Sigmoid colon (tissue), 7 donors: ENCODE data around the gene UNC80. TPM values are rescaled to one million over a fixed set of nuclear protein-coding genes. Genes with fewer than 3 reads are reported as not detected.

ENCODE experiments used
- DNase-seq: peaks from one replicate; pipeline ENCODE4 v3.0.0-alpha.2; 2019
- H3K27ac ChIP-seq, 4 donors: fragments of 200-600 bp; sonication (generic); one replicate each; pipeline ENCODE4 v1.5.1; 2016 to 2019; ENCODE audit warnings: mild to moderate bottlenecking in 1 of 4
- H3K27me3 ChIP-seq, 3 donors: fragments of 200-600 bp; sonication (generic); one replicate each; pipeline ENCODE4 v1.5.1; 2019; ENCODE audit warnings: mild to moderate bottlenecking in 1 of 3
- H3K36me3 ChIP-seq, 4 donors: fragments of 200-600 bp; sonication (generic); one replicate each; pipeline ENCODE4 v1.5.1; 2016 to 2019
- H3K4me1 ChIP-seq, 4 donors: fragments of 200-600 bp; sonication (generic); one replicate each; pipeline ENCODE4 v1.5.1; 2017 to 2019
- H3K4me3 ChIP-seq, 4 donors: fragments of 200-600 bp; sonication (generic); one replicate each; pipeline ENCODE4 v1.5.1; 2017 to 2019; ENCODE audit warnings: mild to moderate bottlenecking in 2 of 4, moderate library complexity in 1 of 4
- H3K9me3 ChIP-seq, 4 donors: fragments of 200-600 bp in 3 of 4; sonication (generic) in 3 of 4; one replicate each; pipeline versions ENCODE4 v1.5.1 to v1.6.1; 2013 to 2019
- CTCF ChIP-seq, 4 experiments: fragments of 450-650 bp in 3 of 4; fragments of 200-600 bp in 1 of 4; IDR thresholded peaks; one replicate each; pipeline ENCODE4 v1.5.1; 2016 to 2019; ENCODE audit warnings: antibody characterized with exemption in 4 of 4, mild to moderate bottlenecking in 3 of 4, moderate library complexity in 2 of 4
- EP300 ChIP-seq, 4 donors: sonication (generic); formaldehyde crosslinking; IDR thresholded peaks; one replicate each; pipeline ENCODE4 v1.6.1; 2017; ENCODE audit warnings: antibody characterized with exemption in 4 of 4
- POLR2A ChIP-seq, 2 donors: fragments of 450-650 bp; IDR thresholded peaks; one replicate each; pipeline ENCODE4 v1.6.1; 2016; ENCODE audit warnings: antibody characterized with exemption in 2 of 2, mild to moderate bottlenecking in 2 of 2, moderate library complexity in 2 of 2
- POLR2AphosphoS5 ChIP-seq, 4 donors: sonication (generic); formaldehyde crosslinking; IDR thresholded peaks; one replicate each; pipeline ENCODE4 v1.6.1; 2017; ENCODE audit warnings: antibody characterized with exemption in 4 of 4
- WGBS, 2 donors: extraction: QIAGEN DNeasy Blood & Tissue Kit; methylation state at CpG; one replicate each; pipeline ENCODE4 v1.1.7; 2013; 5-methylcytosine and 5-hydroxymethylcytosine counted together
- intact Hi-C: fragments of 100-400 bp; cut with DNase I; formaldehyde crosslinking; loops from one replicate; pipeline ENCODE4 v1.15.1; 2023
- polyA plus RNA-seq, 3 donors: library from polyadenylated mRNA; stranded (reverse); fragments of 200-250 nt; gene quantifications; one replicate each; pipeline ENCODE4 v1.2.3, GENCODE V29; 2013
- total RNA-seq, 4 donors: library from RNA; depleted of rRNA; stranded (reverse); fragments of >200 nt; gene quantifications; one replicate each; pipeline ENCODE4 v1.1.0, GENCODE V29; 2016
- donor health status: healthy with polysubstance abuse.
- donor health status: Bipolar disorder and iron deficiency.
- donor health status: healthy.

Gene UNC80
- total and polyA plus RNA-seq, 7 donors = 0.26 to 2.4 (median 0.83) TPM; not detected in 2

DNA sequence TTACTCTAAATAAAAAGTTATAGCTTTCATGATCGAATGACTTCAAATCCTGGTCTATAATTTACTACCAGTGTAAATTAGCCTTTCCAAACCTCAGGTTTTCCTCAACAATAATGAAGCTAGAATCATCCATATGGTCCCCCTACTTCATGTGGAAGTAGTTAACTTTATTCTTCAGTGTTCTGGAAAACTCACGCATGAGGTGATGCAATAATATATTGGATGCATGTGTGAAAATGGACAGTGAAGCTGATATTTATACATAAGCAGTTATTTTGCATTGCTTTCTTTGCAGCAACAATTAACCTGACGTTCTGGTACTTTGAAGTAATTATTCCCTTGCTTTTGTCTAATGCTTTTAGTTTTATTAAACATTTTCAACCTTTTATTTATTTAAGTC is 18.6 kb upstream of the UNC80 start:
- no peaks in the 10 kb centered on the region for H3K9me3 ChIP-seq
- no peak overlapping the region for H3K4me3 ChIP-seq
- no peak for DNase-seq
- no peak overlapping the region for H3K27ac ChIP-seq
- H3K4me1 ChIP-seq = no peaks in the 10 kb centered on the region
- 48 to 50% methylated on average over 3 of the region's 3 CpGs for WGBS, 2 donors
- H3K27me3 ChIP-seq = peaks cover 0 to 3% (median 0%) of the 10 kb centered on the region in 3 donors
- H3K36me3 ChIP-seq = no peaks in the 10 kb centered on the region
- intact Hi-C loops = no loop called here
- no peak for TF ChIP-seq CTCF (IDR thresholded peaks at IDR 0.05)
- no peak for TF ChIP-seq POLR2A (IDR thresholded peaks at IDR 0.05)
- TF ChIP-seq POLR2AphosphoS5 (IDR thresholded peaks at IDR 0.05) = no peak
- TF ChIP-seq EP300 (IDR thresholded peaks at IDR 0.05) = no peak

- no peak for DNase-seq
- H3K4me1 ChIP-seq = no peaks in the 10 kb centered on the region
- intact Hi-C loops = no loop called here
- TF ChIP-seq POLR2A (IDR thresholded peaks at IDR 0.05) (no peak), POLR2AphosphoS5 (IDR thresholded peaks at IDR 0.05) (no peak), CTCF (IDR thresholded peaks at IDR 0.05) (no peak), EP300 (IDR thresholded peaks at IDR 0.05) (no peak)
- H3K27me3 ChIP-seq = peaks cover 0 to 3% (median 0%) of the 10 kb centered on the region in 3 donors
- H3K27ac ChIP-seq = no peak overlapping the region
- no peaks in the 10 kb centered on the region for H3K9me3 ChIP-seq
- H3K36me3 ChIP-seq = no peaks in the 10 kb centered on the region
- H3K4me3 ChIP-seq = no peak overlapping the region
Measured at GRCh38 chr2:209757163-209757562, 14.5 kb upstream of the UNC80 start.

- no peak overlapping the region for H3K4me3 ChIP-seq
- TF ChIP-seq EP300 (IDR thresholded peaks at IDR 0.05) = no peak
- TF ChIP-seq POLR2A (IDR thresholded peaks at IDR 0.05) = no peak
- TF ChIP-seq CTCF (IDR thresholded peaks at IDR 0.05) = no peak
- no peak for TF ChIP-seq POLR2AphosphoS5 (IDR thresholded peaks at IDR 0.05)
- 46 to 58% methylated on average over 2 of the region's 2 CpGs for WGBS, 2 donors
- no peak overlapping the region for H3K27ac ChIP-seq
- no peaks in the 10 kb centered on the region for H3K9me3 ChIP-seq
- H3K27me3 ChIP-seq = no peaks in the 10 kb centered on the region
- no peaks in the 10 kb centered on the region for H3K36me3 ChIP-seq
- no peak for DNase-seq
- H3K4me1 ChIP-seq = no peaks in the 10 kb centered on the region
- intact Hi-C loops = no loop called here
Measured at GRCh38 chr2:209761566-209761965, 10.1 kb upstream of the UNC80 start.

GRCh38 chr2:209762563-209762962 is 9.1 kb upstream of the UNC80 start:
- intact Hi-C loops = no loop called here
- Histone ChIP-seq H3K4me3 (no peak overlapping the region), H3K27me3 (no peaks in the 10 kb centered on the region), H3K27ac (no peak overlapping the region), H3K36me3 (no peaks in the 10 kb centered on the region), H3K9me3 (no peaks in the 10 kb centered on the region), H3K4me1 (no peaks in the 10 kb centered on the region)
- no peak for TF ChIP-seq POLR2A (IDR thresholded peaks at IDR 0.05)
- DNase-seq = no peak

DNA sequence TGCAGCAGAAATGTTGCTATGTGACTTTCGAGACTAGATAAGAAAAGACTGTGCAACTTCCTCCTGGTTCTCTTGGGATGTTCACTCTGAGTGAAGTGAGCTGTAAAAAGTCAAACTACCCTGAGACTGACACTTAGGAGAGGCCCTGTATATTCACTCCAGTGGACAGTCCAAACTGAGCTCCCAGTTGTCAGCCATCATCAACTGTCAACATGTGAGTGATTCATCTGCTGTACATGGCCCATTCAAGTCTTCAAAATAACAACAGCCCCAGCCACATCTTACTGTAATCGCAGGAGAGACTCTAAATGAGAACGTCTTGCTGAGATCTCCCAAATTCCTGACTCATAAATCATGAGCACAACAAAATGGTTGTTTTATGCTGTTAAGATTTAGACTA is 8.5 kb upstream of the UNC80 start:
- no peak for TF ChIP-seq CTCF (IDR thresholded peaks at IDR 0.05)
- TF ChIP-seq POLR2A (IDR thresholded peaks at IDR 0.05) = no peak
- no peak for TF ChIP-seq EP300 (IDR thresholded peaks at IDR 0.05)
- no peak for TF ChIP-seq POLR2AphosphoS5 (IDR thresholded peaks at IDR 0.05)
- no peak for DNase-seq
- WGBS, 2 donors = 64 to 68% methylated on average over 3 of the region's 3 CpGs
- H3K4me1 ChIP-seq = no peaks in the 10 kb centered on the region
- H3K36me3 ChIP-seq = no peaks in the 10 kb centered on the region
- no peaks in the 10 kb centered on the region for H3K27me3 ChIP-seq
- no peak overlapping the region for H3K4me3 ChIP-seq
- intact Hi-C loops = no loop called here
- H3K9me3 ChIP-seq = no peaks in the 10 kb centered on the region
- no peak overlapping the region for H3K27ac ChIP-seq
